Measurements from ENCODE around the gene MYL6. TPM values are rescaled to one million over a fixed set of nuclear protein-coding genes. Genes with fewer than 3 reads are reported as not detected.

Gene MYL6
- polyA plus RNA-seq, 1 of the 3 experiments (the other 2 are of a cell fraction), result 4,697 TPM

DNA sequence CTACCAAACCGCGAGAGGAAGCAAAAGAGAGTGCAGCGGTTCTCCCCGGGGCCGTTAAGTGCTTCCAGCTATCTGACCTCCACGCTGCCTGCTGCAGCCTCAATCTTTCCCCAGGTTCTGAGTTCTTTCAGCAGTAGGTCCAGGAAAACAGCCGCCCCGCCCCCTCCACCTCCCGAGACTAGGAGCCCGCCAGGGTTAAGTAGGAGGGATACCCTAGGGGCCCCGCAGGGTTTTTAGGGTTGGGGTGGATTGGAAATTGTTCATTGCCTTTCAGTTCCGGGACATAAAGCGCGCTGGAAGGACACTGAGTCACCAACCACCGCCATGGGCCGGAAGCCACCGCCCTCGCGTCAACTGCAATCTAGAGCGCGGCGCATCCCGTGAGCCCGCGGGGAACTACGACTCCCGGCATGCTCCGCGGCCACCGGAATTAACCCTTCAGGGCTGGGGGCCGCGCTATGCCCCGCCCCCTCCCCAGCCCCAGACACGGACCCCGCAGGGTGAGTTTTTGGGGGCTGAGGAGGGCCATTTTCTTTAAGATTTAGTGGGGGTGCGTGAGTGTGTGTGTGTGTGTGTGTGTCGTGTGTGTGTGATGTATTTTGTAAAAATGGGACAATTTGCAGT lies 5.9 kb upstream of the MYL6 start, which contains the start of gene MYL6B:
Gene MYL6B, plus strand, starts transcription at position 456 of the 624 bp plus-strand sequence. CDS start 1,332 bp downstream, outside the sequence.
- H3K79me2 ChIP-seq (ENCODE audit: insufficient read depth), result peaks cover 31% of the 10 kb centered on the region
- WGBS (ENCODE audit: low lambda C conversion rate), result 1% methylated on average over 27 of the region's 37 CpGs
- peak within 1 kb of the TSS; percentile 82 for H3K9ac ChIP-seq
- peak; percentile 93 for DNase-seq
- H3K4me3 ChIP-seq (ENCODE audit: low read depth in 2 of 2, low read length in 1 of 2), result peak within 1 kb of the TSS; percentile 62 to 87
- no peaks in the 10 kb centered on the region for H3K9me2 ChIP-seq
- peaks cover 21% of the 10 kb centered on the region in 2 experiments; a peak in 3 of 4 replicates for H3K4me1 ChIP-seq (ENCODE audit: control insufficient read depth in 1 of 2, insufficient read depth in 2 of 2, low read depth in 1 of 2, low read length in 1 of 2)
- H3K27ac ChIP-seq (ENCODE audit: low read depth in 2 of 2, low read length in 1 of 2), result peak within 1 kb of the TSS; percentile 85 to 86
- H3K27me3 ChIP-seq (ENCODE audit: insufficient read depth), result no peaks in the 10 kb centered on the region
- peaks cover 6 to 9% of the 10 kb centered on the region in 2 experiments for H3K36me3 ChIP-seq (replicated peaks in 1 of 2; ENCODE audit: control insufficient read depth in 1 of 2, insufficient read depth in 2 of 2, low read length in 1 of 2)
- peak within 1 kb of the TSS; percentile 75 for H2AFZ ChIP-seq (ENCODE audit: low read depth)
- H3K4me2 ChIP-seq, result peak within 1 kb of the TSS; percentile 95
- POLR2A ChIA-PET, result interaction anchor here (0.7 to 1.6 kb wide), 6 partner anchors 9 to 47 kb away, joined by 3 to 6 read pairs (median 4); partner anchors contain the start of genes ESYT1 and ZC3H10
- H4K20me1 ChIP-seq (ENCODE audit: insufficient read depth), result no peaks in the 10 kb centered on the region
- no peaks in the 10 kb centered on the region for H3K9me3 ChIP-seq
- CTCF ChIA-PET, result interaction anchor here (0.7 to 1.6 kb wide), 16 partner anchors 8 to 69 kb away, joined by 3 to 14 read pairs (median 4); partner anchors contain the start of genes ESYT1, RNF41, SMARCC2 and ZC3H10
- H3F3A ChIP-seq (replicated peaks; ENCODE audit: insufficient read depth), result peaks cover 23% of the 10 kb centered on the region
- TF ChIP-seq CHD2 (IDR thresholded peaks at IDR 0.05; ENCODE audit: low read length, partially characterized antibody) (peak; percentile 88), CTCF (IDR thresholded peaks at IDR 0.05) (no peak), YY1 (IDR thresholded peaks at IDR 0.05; ENCODE audit: low read depth) (peak; percentile 72), GATA2 (CRISPR knock-in tag; IDR thresholded peaks at IDR 0.05) (no peak), REST (IDR thresholded peaks at IDR 0.05; ENCODE audit: low read depth, low read length) (no peak; the same call in 1 of the 2 replicates), POLR2AphosphoS5 (IDR thresholded peaks at IDR 0.05; ENCODE audit: low read depth, low read length) (peak; percentile 67), FOXJ3 (CRISPR knock-in tag; IDR thresholded peaks at IDR 0.05) (no peak), ELF1 (IDR thresholded peaks at IDR 0.05) (peak; percentile 25; the same call in 1 of the 2 replicates), MXI1 (IDR thresholded peaks at IDR 0.05; ENCODE audit: low read depth, low read length) (peak; percentile 57; the same call in 1 of the 2 replicates), FOSL2 (IDR thresholded peaks at IDR 0.05; ENCODE audit: borderline replicate concordance, low read depth) (peak; percentile 67; the same call in 1 of the 2 replicates), TAF1 (IDR thresholded peaks at IDR 0.05; ENCODE audit: borderline replicate concordance, low read depth, low read length) (peak; percentile 62; the same call in 1 of the 2 replicates), IRF3 (IDR thresholded peaks at IDR 0.05; ENCODE audit: low read depth, low read length) (no peak), EZH2phosphoT487 (IDR thresholded peaks at IDR 0.05; ENCODE audit: borderline replicate concordance, low read depth) (no peak), RXRA (IDR thresholded peaks at IDR 0.05; ENCODE audit: borderline replicate concordance, low read depth) (no peak), RCOR1 (IDR thresholded peaks at IDR 0.05; ENCODE audit: low read length) (peak; percentile 32; the same call in 1 of the 2 replicates)
- TF ChIP-seq, protein P1, sequence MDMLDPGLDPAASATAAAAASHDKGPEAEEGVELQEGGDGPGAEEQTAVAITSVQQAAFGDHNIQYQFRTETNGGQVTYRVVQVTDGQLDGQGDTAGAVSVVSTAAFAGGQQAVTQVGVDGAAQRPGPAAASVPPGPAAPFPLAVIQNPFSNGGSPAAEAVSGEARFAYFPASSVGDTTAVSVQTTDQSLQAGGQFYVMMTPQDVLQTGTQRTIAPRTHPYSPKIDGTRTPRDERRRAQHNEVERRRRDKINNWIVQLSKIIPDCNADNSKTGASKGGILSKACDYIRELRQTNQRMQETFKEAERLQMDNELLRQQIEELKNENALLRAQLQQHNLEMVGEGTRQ (IDR thresholded peaks at IDR 0.05; ENCODE audit: borderline replicate concordance, low read depth, low read length), result no peak
- TF ChIP-seq, protein P2, sequence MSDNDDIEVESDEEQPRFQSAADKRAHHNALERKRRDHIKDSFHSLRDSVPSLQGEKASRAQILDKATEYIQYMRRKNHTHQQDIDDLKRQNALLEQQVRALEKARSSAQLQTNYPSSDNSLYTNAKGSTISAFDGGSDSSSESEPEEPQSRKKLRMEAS (IDR thresholded peaks at IDR 0.05; ENCODE audit: low read depth), result peak; percentile 44; the same call in 1 of the 2 replicates
- TF ChIP-seq, protein P3, sequence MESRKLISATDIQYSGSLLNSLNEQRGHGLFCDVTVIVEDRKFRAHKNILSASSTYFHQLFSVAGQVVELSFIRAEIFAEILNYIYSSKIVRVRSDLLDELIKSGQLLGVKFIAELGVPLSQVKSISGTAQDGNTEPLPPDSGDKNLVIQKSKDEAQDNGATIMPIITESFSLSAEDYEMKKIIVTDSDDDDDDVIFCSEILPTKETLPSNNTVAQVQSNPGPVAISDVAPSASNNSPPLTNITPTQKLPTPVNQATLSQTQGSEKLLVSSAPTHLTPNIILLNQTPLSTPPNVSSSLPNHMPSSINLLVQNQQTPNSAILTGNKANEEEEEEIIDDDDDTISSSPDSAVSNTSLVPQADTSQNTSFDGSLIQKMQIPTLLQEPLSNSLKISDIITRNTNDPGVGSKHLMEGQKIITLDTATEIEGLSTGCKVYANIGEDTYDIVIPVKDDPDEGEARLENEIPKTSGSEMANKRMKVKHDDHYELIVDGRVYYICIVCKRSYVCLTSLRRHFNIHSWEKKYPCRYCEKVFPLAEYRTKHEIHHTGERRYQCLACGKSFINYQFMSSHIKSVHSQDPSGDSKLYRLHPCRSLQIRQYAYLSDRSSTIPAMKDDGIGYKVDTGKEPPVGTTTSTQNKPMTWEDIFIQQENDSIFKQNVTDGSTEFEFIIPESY (IDR thresholded peaks at IDR 0.05; ENCODE audit: borderline replicate concordance, low read depth), result peak; percentile 40; the same call in 1 of the 2 replicates
- TF ChIP-seq, protein P4, sequence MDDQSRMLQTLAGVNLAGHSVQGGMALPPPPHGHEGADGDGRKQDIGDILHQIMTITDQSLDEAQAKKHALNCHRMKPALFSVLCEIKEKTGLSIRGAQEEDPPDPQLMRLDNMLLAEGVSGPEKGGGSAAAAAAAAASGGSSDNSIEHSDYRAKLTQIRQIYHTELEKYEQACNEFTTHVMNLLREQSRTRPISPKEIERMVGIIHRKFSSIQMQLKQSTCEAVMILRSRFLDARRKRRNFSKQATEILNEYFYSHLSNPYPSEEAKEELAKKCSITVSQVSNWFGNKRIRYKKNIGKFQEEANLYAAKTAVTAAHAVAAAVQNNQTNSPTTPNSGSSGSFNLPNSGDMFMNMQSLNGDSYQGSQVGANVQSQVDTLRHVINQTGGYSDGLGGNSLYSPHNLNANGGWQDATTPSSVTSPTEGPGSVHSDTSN (IDR thresholded peaks at IDR 0.05), result peak; percentile 31; the same call in 1 of the 2 replicates

Measured in SK-N-SH (cell line).